HG03342 (cell line): ENCODE data around the gene CORO1C.

Experiments
- ATAC-seq: cut with Tn5 transposase; IDR thresholded peaks from one replicate; pipeline ENCODE4 v1.9.1; 2021; ENCODE audit warnings: mild to moderate bottlenecking, moderate library complexity; ENCODE audit not compliant: unreplicated experiment

CORO1C gene

GRCh38 chr12:108653922-108654321 lies 77.4 kb downstream of the CORO1C start:
- ATAC-seq = no peak

DNA sequence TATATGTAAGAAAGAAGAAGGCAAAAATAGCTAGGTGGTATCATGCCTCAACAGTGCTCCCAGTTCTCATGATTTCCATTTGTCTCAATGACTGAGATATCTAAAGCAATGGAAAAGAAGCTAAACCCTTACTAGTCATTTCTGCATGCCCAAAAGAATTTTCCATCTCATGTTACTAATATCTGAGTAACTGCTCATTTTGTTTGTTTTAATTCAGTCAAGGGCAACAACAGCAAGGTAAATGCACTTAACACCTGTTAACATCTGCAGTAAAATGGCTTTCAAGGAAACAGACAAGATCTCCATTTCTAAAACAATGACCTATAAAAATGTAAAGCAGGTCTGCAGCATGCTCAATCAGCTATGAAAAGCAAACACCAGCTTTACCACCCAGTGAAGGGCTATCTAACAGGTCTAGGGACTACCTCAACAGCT lies 78.2 kb downstream of the CORO1C start:
- ATAC-seq = no peak

- ATAC-seq = no peak
Measured at GRCh38 chr12:108650083-108650482, 81.2 kb downstream of the CORO1C start.

DNA sequence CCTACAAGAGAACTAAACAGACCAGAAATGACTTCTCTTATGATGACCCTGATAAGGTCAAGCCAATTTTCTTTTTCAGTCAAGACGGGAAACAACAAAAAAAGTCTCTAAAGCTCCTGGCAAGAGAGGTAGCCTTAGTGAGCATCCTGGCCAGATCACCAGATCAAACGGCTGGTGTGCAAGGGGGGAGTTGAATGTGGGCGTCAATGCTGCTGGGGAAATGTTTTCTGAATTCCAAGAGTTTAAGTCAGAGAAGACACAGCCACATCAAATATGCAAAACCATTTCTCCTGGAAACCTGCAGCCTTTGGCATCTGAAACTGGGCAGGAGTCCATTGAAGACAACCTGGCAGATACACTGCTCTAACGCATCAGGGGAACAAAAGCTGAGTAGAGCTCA lies 81.6 kb downstream of the CORO1C start:
- no peak for ATAC-seq

DNA sequence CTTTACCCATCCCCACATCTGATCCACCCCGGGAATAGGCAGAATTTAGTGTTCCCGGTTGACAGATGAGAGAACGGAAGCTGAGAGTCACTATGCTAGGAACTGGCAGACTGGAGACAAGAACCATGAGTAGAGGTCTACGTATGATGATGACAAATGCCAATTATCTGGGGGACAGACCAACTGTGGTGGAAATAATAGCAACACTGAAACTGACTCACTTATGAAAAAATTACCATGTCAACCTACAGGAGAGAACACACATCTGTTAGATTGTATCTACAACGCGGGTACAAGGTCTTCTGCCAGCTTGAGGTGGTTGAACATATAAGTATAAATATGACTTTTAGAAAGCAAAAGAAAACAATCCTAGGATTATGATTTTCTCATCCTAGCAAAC lies 82.2 kb downstream of the CORO1C start:
- no peak for ATAC-seq

DNA sequence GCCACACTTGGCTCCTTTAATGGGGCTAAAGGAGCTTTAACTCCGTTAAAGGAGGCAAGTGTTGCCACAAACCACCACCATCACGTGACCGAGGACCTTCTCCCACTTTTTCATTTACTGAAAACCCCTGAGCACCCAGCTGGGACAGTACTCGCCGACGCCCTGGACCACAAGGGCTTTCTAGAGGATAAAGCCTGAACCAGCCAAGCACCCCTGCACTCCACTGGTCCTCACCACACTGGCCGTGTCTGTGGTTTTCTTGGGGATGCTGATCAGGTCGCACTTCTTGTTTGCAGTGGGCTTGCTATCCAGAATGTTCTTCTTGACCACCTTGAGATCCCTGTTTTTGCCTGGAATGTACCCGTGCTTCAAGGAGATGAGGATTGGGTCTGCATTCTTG lies 82.9 kb downstream of the CORO1C start:
- no peak for ATAC-seq

GRCh38 chr12:108647585-108648287 lies 83.6 kb downstream of the CORO1C start:
- no peak for ATAC-seq

DNA sequence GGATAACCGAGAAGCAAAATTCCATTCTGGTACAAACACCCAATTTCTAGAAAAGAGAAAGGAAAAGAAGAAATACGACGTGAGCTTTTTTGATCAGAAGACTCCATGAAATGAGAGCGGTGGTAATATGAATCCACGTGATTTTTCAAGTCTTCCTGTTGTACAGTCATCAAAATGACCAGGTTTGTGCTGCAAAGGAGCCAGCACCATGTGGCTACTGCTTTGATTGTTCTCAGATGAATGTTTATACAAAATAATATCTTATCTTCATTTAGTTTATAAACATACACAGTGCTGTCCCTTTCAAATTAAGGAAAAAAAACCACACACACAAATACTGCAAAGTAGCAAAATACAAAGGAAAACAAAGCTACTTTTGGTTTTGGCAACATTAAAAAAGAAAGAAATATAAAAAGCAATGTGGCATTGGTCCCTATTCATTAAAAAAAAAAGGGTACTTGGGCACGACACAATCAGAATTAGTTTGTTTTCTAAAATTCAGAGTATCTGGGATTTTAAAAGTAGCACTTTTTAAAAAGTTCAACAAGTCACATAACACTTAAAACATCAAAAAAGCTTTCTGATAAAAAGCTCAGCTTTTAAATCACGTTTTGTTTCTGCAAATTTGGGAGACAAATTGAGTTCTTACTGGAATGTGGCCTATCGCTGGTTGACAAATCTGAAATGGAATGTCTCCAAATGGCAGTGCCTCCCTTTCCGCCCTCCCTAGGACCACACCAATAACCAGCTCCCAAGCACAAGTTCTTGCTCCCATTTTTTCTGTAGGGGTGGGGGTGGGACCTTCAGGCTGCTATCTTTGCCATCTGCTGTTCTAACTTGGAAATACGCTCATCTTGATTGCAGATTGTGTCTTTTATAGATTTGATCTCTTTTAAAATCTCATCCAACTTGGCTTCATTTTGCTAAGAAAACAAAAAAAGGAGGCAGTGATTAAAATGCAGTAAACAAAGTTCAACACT lies 84.4 kb downstream of the CORO1C start:
- no peak for ATAC-seq

GRCh38 chr12:108645686-108646599 lies 85.4 kb downstream of the CORO1C start:
- ATAC-seq = no peak

- ATAC-seq = no peak
Measured at GRCh38 chr12:108644811-108645120, 86.6 kb downstream of the CORO1C start.

- ATAC-seq = no peak
Measured at GRCh38 chr12:108643941-108644810, 87.1 kb downstream of the CORO1C start.

DNA sequence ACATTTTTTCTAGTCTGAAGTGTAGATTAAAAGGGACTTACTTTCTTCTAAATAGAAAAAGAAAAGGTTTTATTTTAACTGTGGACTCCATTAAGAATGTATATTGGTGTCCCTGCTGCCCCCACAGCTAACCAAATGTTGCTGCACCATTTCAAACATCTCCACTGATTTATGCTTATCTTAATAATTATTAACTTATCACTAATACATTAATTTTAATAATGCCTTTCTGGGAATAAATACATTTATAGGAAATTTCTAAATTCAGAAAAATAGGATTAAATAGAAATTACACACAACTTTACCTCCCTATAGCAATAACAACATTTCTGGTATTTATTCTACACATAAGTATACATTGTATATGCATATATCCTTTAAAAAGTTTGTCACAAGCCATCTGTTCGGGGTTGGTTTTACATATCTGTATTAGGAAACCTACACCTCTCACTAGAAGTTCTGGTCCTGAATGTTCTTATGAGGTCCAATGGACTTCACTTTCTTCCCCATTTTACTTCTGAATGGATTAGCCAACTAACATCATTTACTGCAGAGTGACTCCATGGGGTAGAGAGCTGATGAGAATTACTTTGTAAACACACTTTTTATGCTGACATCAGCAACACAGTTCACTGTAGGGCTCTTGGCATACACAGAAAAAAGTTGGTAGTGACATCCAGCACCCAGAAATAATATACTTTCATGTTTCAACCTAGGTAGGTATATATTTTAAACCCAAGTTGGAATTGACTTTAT lies 88.2 kb downstream of the CORO1C start:
- ATAC-seq = no peak

DNA sequence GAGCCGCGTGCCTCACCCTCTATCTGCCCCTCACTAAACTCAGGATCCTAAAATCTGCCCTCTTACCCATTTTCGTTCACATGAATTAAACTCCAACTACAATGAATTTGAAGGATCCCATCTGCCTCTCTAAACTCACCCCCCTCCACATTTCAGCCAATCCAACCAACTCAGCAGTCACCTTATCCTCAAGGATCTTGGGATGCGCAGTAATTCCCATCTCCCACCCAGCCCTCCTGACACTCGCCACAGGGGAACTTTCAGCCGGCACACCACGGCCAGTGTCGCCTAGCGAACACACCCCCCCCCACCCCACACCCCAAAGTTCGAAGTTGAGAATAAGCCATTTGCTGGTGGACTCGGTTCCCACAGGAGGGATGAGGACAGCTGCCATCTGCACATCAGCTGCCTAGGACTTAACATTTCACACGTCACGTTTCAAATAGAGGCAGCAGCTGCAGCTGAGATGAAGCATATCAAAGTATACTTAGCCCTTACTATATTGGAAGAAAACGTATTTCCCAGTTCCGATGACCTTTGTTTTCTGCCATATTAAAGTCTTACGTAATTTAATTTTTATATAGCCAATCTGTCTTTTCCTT lies 88.9 kb downstream of the CORO1C start:
- ATAC-seq = no peak

- no peak for ATAC-seq
Measured at GRCh38 chr12:108641446-108642268, 89.7 kb downstream of the CORO1C start.

DNA sequence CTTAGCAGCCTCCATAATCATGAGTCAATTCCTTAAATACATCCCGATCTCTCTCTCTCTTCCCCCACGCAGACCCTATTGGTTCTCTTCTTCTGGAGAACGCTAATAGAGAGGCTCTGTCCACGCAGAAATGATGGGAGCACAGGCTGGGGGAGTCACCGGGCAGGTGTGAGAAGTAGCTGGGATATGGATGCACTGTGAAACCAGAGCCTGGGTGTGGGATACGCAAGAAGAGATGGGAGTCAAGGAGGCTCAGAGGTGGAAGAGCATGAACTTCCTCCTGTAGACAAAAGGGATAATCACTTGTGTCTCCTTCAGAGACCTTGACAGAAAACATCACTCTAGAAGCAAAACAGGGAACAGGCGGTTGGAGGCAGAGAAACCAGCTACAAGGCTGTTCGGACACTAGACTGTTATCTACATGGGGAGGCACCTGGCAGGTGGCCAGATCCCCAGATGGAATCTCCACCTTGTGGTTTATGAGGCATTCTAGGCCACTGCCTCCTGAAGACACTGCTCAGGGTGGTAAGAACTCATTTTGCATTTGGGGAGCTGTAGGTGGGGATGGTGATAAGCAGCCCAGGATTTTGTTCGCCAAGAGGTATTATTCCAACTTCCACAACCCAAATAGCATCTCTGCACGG lies 90.4 kb downstream of the CORO1C start:
- ATAC-seq = no peak

DNA sequence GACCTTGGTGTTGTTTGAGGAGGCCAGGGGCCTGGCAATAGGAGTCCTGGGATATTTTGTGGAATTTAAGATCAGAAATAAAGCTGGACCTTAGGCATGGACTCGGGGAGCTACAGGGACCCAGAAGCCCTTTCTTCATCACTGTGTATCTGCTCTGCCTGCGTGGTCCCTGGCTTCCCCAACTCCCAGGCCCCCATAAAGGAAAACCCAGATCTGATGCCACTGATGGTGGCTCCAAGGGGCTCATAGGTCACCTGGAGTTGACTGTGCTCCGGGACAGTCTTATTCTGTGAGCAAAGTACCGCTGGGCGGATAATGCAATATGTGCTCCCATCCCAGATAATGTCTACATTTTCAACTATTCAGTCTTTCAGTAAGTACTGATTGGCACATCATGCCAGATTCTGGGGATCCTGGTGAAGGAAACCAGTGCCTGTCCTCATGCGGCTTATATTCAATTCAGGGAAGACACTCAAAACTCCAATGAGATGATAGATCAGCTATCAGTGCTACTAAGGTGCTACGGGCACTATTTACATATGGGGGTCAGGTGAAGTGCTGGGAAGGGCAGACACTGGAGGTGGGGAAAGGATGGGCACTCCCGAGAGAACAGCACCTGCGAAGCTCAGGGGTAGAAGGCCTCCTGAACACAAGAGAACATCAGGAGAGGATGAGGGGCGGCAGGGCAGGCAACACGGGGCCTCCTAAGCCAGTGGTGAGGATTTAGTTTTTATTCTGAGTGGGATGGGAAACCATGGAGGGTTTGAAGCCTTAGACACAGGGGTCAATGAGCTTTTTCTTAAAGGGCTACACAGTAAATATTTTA lies 92.1 kb downstream of the CORO1C start:
- no peak for ATAC-seq
